Activated T-cell treated with anti-CD3 and anti-CD28 coated beads, Interleukin-2, amount 50 U/mL, for 1 hour (primary cell): ENCODE data around the gene GPN1.
A peak's percentile ranks its signal among the peaks of the same experiment; 100 is the strongest.
"Not testable (repeated sequence)": the region's sequence is repeated elsewhere in the genome, so short reads cannot be mapped to it uniquely, and the experiment has no call there.

Experiments used
- DNase-seq: peaks from one replicate; pipeline ENCODE4 v3.0.0-alpha.2; 2020

GPN1 gene

GRCh38 chr2:27627963-27628766, 685 bp upstream of the GPN1 start:
- no peak for DNase-seq

DNA sequence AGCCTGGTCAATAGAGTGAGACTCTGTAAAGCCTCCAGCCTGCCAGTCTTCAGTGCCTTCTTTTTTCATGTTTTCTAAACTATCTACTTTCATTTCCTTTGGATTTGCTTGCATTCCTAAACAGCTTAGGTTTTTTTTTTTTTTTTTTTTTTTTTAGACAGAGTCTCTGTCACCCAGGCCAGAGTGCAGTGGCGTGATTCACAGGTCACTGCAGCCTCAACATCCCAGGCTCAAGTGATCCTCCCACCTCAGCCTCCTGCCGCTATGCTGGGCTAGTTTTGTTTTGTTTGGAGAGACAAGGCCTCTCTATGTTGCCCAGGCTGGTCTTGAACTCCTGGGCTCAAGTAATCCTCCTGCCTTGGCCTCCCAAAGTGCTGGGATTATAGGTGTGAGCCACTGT, 1.4 kb downstream of the GPN1 start:
- DNase-seq: not testable (repeated sequence)

GRCh38 chr2:27634291-27634690, 5.4 kb downstream of the GPN1 start:
- no peak for DNase-seq

GRCh38 chr2:27636766-27637165, 7.9 kb downstream of the GPN1 start:
- DNase-seq: no peak

DNA sequence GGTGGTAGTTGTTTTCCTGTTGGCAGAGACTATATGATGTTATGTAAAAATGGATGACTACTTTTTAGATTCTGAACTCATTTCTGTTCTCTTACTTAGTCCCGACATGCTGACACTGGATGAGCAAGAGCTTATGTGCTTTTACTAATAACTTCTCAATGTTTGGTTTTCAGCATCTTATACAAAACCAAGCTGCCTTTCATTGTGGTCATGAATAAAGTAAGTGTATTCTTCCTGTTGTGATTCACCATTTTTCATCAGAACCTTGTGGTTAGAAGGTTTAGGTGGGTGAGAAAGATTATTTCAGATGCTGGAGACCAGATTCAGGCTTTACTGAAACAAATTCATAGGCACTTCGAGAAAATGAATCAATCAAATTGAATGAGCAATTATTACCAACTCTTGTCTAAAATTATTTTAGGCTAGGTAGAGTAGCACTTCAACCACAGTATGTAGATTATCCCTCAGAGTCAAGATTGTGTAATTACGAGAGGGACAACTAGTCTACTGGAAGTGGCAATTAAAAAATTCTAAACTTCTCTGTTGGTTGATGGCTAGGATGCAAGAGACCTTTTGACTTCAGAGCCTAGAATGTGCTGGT, 9.3 kb downstream of the GPN1 start:
- DNase-seq: no peak

DNA sequence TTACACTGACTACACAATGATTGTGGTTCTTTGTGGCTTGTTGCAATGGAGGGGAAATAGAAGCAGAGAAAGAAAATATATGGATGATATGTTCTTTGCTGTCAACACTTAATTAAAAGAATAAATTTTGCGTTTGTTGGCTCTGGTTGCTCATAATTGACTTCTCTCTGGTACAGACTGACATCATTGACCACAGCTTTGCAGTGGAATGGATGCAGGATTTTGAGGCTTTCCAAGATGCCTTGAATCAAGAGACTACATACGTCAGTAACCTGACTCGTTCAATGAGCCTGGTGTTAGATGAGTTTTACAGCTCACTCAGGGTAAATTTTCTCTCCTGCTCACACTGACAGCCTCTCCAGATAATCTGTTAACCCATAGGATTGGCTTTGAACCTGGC, 9.9 kb downstream of the GPN1 start:
- DNase-seq: no peak

- no peak for DNase-seq
Measured at GRCh38 chr2:27640722-27641245, 11.9 kb downstream of the GPN1 start.

GRCh38 chr2:27645197-27645596, 16.3 kb downstream of the GPN1 start:
- DNase-seq: no peak

DNA sequence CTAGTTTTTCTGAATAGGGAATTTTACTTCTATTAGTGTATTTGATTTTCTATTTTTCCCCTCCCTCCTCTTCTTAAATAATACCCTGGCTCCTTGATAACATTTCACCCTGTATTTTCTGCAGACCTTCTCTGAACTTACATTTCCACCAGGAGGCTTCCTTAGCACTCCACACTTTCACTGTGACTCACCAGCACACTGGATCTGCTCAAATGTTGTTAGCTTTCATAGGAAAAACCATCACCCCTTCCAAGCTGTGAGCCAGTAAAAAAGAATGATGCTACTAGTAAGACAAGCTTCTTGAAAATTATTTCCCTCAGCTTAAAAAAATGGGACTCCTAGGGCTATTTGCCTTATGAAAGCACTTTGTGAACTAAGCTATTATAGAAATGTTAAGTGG, 18.4 kb downstream of the GPN1 start:
- DNase-seq: no peak

- DNase-seq: no peak
Measured at GRCh38 chr2:27647737-27648136, 18.9 kb downstream of the GPN1 start.

GRCh38 chr2:27651056-27651455, 22.2 kb downstream of the GPN1 start:
- no peak for DNase-seq

- DNase-seq: no peak
Measured at GRCh38 chr2:27652341-27652740, 23.5 kb downstream of the GPN1 start.

GRCh38 chr2:27652790-27653189, 23.9 kb downstream of the GPN1 start:
- no peak for DNase-seq

- DNase-seq: no peak
Measured at GRCh38 chr2:27653397-27653796, 24.5 kb downstream of the GPN1 start.

GRCh38 chr2:27655155-27655951, 26.5 kb downstream of the GPN1 start:
- DNase-seq: no peak

DNA sequence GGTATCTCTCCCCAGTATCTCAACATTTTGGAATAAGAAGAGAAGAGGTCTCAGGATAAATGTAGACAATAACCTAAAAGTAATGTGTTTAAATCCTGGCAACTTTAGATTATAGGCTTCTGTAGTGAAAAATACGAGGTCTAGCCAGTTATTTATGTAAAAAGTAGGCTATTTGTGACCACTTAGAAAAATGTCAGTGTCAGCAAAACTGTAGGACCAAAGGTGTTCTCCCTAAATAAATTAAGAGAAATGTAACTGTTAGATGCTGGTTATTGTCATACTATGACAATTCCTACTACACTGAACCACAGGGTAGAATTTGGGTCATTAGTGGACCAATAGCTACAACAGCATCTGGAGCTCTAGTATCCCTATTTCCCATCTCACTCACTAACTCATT, 32.5 kb downstream of the GPN1 start:
- DNase-seq: no peak

GRCh38 chr2:27663285-27664153, 34.7 kb downstream of the GPN1 start, which contains the start of the genes SLC4A1AP and SUPT7L:
Gene SLC4A1AP (plus strand): TSS chr2:27663889. CDS start chr2:27663915, 26 bp downstream.
Gene SUPT7L (minus strand): TSS chr2:27663614. CDS start chr2:27662192, 1,422 bp downstream.
- peak; percentile 82 for DNase-seq

DNA sequence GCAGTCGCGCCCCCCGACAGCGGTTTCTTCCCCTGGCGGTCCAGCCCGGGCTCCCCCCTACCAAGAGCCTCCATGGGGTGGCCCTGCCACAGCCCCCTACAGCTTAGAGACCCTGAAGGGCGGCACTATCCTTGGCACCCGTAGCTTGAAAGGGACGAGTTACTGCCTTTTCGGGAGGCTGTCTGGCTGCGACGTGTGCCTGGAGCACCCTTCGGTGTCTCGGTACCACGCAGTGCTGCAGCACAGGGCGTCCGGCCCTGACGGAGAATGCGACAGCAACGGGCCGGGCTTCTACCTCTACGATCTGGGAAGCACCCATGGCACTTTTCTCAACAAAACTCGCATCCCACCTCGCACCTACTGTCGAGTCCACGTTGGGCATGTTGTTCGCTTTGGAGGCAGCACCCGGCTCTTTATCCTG, 35.3 kb downstream of the GPN1 start:
- DNase-seq: no peak

- no peak for DNase-seq
Measured at GRCh38 chr2:27664622-27665363, 35.9 kb downstream of the GPN1 start.

GRCh38 chr2:27667446-27667845, 38.6 kb downstream of the GPN1 start:
- no peak for DNase-seq

GRCh38 chr2:27671235-27671634, 42.4 kb downstream of the GPN1 start:
- no peak for DNase-seq
